Hematopoietic multipotent progenitor cell treated with erythropoietin and hydrocortisone succinate and interleukin-3 and kit ligand, for 8 days (in vitro differentiated cells): ENCODE data around the gene LSR.
"Not testable (repeated sequence)": the region's sequence is repeated elsewhere in the genome, so short reads cannot be mapped to it uniquely, and the experiment has no call there.

Experiments used
- DNase-seq: peaks from one replicate; pipeline ENCODE4 v3.0.0-alpha.2; 2015

The LSR gene

GRCh38 chr19:35268536-35269437 lies 20.0 kb downstream of the LSR start, which contains the start of gene USF2:
TSS of gene USF2 (plus strand) at chr19:35268962. CDS start at chr19:35269102, 140 bp downstream.
- peak; percentile 79 for DNase-seq

GRCh38 chr19:35269438-35270117 lies 20.8 kb downstream of the LSR start:
- peak; percentile 69 for DNase-seq

GRCh38 chr19:35270381-35270811 lies 21.6 kb downstream of the LSR start:
- DNase-seq = no peak

GRCh38 chr19:35271546-35271945 lies 22.7 kb downstream of the LSR start:
- DNase-seq = no peak

GRCh38 chr19:35272122-35272719 lies 23.4 kb downstream of the LSR start:
- no peak for DNase-seq

GRCh38 chr19:35272954-35273649 lies 24.3 kb downstream of the LSR start:
- no peak for DNase-seq

- DNase-seq = no peak
Observed at GRCh38 chr19:35273686-35274259, 25.0 kb downstream of the LSR start.

- DNase-seq = no peak
Observed at GRCh38 chr19:35274323-35274722, 25.5 kb downstream of the LSR start.

- no peak for DNase-seq
Observed at GRCh38 chr19:35276706-35277281, 28.0 kb downstream of the LSR start.

- no peak for DNase-seq
Observed at GRCh38 chr19:35278578-35279284, 29.9 kb downstream of the LSR start.

- no peak for DNase-seq
Observed at GRCh38 chr19:35279374-35279773, 30.6 kb downstream of the LSR start.

GRCh38 chr19:35279985-35280821 lies 31.4 kb downstream of the LSR start:
- DNase-seq = no peak

- no peak for DNase-seq
Observed at GRCh38 chr19:35281303-35281702, 32.5 kb downstream of the LSR start.

- DNase-seq = no peak
Observed at GRCh38 chr19:35284153-35285094, 35.6 kb downstream of the LSR start.

GRCh38 chr19:35285095-35285449 lies 36.3 kb downstream of the LSR start:
- no peak for DNase-seq

GRCh38 chr19:35285465-35285864 lies 36.7 kb downstream of the LSR start:
- DNase-seq = not testable (repeated sequence)

- DNase-seq = not testable (repeated sequence)
Observed at GRCh38 chr19:35286101-35286500, 37.3 kb downstream of the LSR start.

GRCh38 chr19:35287713-35288112 lies 38.9 kb downstream of the LSR start:
- no peak for DNase-seq

- no peak for DNase-seq
Observed at GRCh38 chr19:35288331-35288730, 39.5 kb downstream of the LSR start.
